SK-N-SH treated with all-trans-retinoic acid at 6 μM for 48 hours (cell line): Measurements from ENCODE around the gene BEGAIN.

ENCODE experiments used
- ATAC-seq: fragments of 200-7000 bp; cut with Tn5 transposase; 3 replicates; pipeline ENCODE4 v1.9.1; 2020; ENCODE audit warnings: mild to moderate bottlenecking, moderate library complexity
- ARNTL ChIP-seq: fragments of 450-650 bp; formaldehyde crosslinking; IDR thresholded peaks from 2 replicates; pipeline ENCODE4 v1.5.0; 2020; ENCODE audit warnings: low read depth, mild to moderate bottlenecking, moderate library complexity, borderline replicate concordance
- BACH2 ChIP-seq: fragments of 250-450 bp; sonication (Bioruptor Pico); IDR thresholded peaks from 2 replicates; pipeline ENCODE4 v1.9.0; 2021; ENCODE audit warnings: mild to moderate bottlenecking, borderline replicate concordance
- CSDC2 ChIP-seq: fragments of 250-450 bp; sonication (Bioruptor Pico); IDR thresholded peaks from 2 replicates; pipeline ENCODE4 v1.5.0; 2020; ENCODE audit warnings: mild to moderate bottlenecking, moderate library complexity
- ESRRG ChIP-seq: fragments of 250-450 bp; sonication (Bioruptor Pico); IDR thresholded peaks from 2 replicates; pipeline ENCODE4 v1.6.1; 2021; ENCODE audit warnings: mild to moderate bottlenecking
- GLIS3 ChIP-seq: fragments of 250-450 bp; sonication (Bioruptor Pico); IDR thresholded peaks from 2 replicates; pipeline ENCODE4 v1.5.0; 2020; ENCODE audit warnings: mild to moderate bottlenecking, moderate library complexity
- ISL1 ChIP-seq: fragments of 250-450 bp; sonication (Bioruptor Pico); IDR thresholded peaks from 2 replicates; pipeline ENCODE4 v2.1.2; 2022; ENCODE audit warnings: mild to moderate bottlenecking, moderate library complexity
- OSR1 ChIP-seq: fragments of 250-450 bp; sonication (Bioruptor Pico); IDR thresholded peaks from 2 replicates; pipeline ENCODE4 v1.8.0; 2022; ENCODE audit warnings: moderate library complexity, mild to moderate bottlenecking, inconsistent platforms
- PPARA ChIP-seq: fragments of 250-450 bp; sonication (Bioruptor Pico); IDR thresholded peaks from 2 replicates; pipeline ENCODE4 v1.5.0; 2020; ENCODE audit warnings: mild to moderate bottlenecking, borderline replicate concordance
- RARB ChIP-seq: fragments of 250-450 bp; sonication (Bioruptor Pico); IDR thresholded peaks from 2 replicates; pipeline ENCODE4 v1.8.0; 2021; ENCODE audit warnings: mild to moderate bottlenecking, moderate library complexity
- SNAI2 ChIP-seq: fragments of 250-450 bp; sonication (Bioruptor Pico); IDR thresholded peaks from 2 replicates; pipeline ENCODE4 v1.5.0; 2020; ENCODE audit warnings: mild to moderate bottlenecking, moderate library complexity
- TOX ChIP-seq: fragments of 250-450 bp; sonication (Bioruptor Pico); IDR thresholded peaks from 2 replicates; pipeline ENCODE4 v1.8.0; 2021; ENCODE audit warnings: mild to moderate bottlenecking, moderate library complexity, borderline replicate concordance
- ZFP30 ChIP-seq: fragments of 450-650 bp; formaldehyde crosslinking; IDR thresholded peaks from 2 replicates; pipeline ENCODE4 v1.5.0; 2022; ENCODE audit warnings: mild to moderate bottlenecking, moderate library complexity
- TF ChIP-seq, protein P1 (sequence below): fragments of 250-450 bp; sonication (Bioruptor Pico); IDR thresholded peaks from 2 replicates; pipeline ENCODE4 v1.8.0; 2020; ENCODE audit warnings: mild to moderate bottlenecking, moderate library complexity, borderline replicate concordance
- TF ChIP-seq, protein P2 (sequence below): fragments of 250-450 bp; sonication (Bioruptor Pico); IDR thresholded peaks from 2 replicates; pipeline ENCODE4 v1.8.0; 2021; ENCODE audit warnings: low read depth, mild to moderate bottlenecking, moderate library complexity, borderline replicate concordance
- TF ChIP-seq, protein P3 (sequence below): fragments of 250-450 bp; sonication (Bioruptor Pico); IDR thresholded peaks from 2 replicates; pipeline ENCODE4 v1.5.0; 2020; ENCODE audit warnings: mild to moderate bottlenecking, moderate library complexity
- TF ChIP-seq, protein P4 (sequence below): fragments of 250-450 bp; sonication (Bioruptor Pico); IDR thresholded peaks from 2 replicates; pipeline ENCODE4 v1.5.1; 2020; ENCODE audit warnings: low read depth, mild to moderate bottlenecking, moderate library complexity

The BEGAIN gene

DNA sequence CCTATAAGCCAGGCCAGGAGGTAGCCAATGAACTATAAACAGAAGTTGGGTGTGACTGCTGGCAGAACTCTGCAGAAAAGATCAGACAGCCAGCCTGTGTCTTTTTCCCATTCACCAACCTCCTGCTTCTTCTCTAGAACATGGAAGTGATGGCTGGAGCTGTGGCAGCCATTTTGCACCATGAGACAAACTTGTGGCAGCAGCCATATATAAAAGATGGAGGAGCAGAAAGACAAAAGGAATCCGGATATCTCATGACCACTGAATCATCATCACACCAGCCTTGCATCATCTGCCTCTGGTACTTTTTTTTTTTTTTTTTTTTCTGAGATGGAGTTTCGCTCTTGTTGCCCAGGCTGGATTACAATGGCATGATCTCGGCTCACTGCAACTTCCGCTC lies 8.7 kb downstream of the BEGAIN start:
- no peak for ATAC-seq
- TF ChIP-seq OSR1 (CRISPR knock-in tag) (no peak), GLIS3 (CRISPR knock-in tag) (no peak), SNAI2 (no peak), ESRRG (CRISPR knock-in tag) (no peak), ISL1 (CRISPR knock-in tag) (no peak)
- TF ChIP-seq, protein P1, sequence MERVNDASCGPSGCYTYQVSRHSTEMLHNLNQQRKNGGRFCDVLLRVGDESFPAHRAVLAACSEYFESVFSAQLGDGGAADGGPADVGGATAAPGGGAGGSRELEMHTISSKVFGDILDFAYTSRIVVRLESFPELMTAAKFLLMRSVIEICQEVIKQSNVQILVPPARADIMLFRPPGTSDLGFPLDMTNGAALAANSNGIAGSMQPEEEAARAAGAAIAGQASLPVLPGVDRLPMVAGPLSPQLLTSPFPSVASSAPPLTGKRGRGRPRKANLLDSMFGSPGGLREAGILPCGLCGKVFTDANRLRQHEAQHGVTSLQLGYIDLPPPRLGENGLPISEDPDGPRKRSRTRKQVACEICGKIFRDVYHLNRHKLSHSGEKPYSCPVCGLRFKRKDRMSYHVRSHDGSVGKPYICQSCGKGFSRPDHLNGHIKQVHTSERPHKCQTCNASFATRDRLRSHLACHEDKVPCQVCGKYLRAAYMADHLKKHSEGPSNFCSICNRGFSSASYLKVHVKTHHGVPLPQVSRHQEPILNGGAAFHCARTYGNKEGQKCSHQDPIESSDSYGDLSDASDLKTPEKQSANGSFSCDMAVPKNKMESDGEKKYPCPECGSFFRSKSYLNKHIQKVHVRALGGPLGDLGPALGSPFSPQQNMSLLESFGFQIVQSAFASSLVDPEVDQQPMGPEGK (CRISPR knock-in tag) = no peak
- TF ChIP-seq, protein P2, sequence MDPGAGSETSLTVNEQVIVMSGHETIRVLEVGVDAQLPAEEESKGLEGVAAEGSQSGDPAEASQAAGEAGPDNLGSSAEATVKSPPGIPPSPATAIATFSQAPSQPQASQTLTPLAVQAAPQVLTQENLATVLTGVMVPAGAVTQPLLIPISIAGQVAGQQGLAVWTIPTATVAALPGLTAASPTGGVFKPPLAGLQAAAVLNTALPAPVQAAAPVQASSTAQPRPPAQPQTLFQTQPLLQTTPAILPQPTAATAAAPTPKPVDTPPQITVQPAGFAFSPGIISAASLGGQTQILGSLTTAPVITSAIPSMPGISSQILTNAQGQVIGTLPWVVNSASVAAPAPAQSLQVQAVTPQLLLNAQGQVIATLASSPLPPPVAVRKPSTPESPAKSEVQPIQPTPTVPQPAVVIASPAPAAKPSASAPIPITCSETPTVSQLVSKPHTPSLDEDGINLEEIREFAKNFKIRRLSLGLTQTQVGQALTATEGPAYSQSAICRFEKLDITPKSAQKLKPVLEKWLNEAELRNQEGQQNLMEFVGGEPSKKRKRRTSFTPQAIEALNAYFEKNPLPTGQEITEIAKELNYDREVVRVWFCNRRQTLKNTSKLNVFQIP (CRISPR knock-in tag) = no peak

DNA sequence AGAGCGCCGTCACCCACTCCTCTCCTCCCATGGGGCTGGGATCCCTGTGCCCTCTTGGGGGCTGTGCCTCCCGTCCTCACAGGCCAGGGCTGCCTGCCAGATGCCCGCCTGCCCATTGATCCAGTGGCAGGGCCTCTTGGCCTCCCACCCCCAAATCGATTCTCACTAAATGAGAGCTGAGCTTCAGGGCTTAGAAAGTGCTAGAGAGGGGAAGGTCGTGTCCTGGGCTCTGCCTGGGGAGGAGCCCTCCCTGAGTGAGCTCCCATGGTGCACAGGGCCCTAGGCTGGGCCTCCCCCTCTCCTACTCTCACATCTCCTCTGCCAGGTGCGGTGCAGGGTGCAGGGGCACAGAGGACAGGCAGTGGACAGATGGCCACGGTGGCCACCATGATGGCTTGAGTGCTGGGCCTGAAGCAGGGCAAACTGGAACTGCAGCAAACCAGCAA lies 9.2 kb downstream of the BEGAIN start:
- TF ChIP-seq ARNTL (CRISPR knock-in tag) = no peak
- TF ChIP-seq, protein P3, sequence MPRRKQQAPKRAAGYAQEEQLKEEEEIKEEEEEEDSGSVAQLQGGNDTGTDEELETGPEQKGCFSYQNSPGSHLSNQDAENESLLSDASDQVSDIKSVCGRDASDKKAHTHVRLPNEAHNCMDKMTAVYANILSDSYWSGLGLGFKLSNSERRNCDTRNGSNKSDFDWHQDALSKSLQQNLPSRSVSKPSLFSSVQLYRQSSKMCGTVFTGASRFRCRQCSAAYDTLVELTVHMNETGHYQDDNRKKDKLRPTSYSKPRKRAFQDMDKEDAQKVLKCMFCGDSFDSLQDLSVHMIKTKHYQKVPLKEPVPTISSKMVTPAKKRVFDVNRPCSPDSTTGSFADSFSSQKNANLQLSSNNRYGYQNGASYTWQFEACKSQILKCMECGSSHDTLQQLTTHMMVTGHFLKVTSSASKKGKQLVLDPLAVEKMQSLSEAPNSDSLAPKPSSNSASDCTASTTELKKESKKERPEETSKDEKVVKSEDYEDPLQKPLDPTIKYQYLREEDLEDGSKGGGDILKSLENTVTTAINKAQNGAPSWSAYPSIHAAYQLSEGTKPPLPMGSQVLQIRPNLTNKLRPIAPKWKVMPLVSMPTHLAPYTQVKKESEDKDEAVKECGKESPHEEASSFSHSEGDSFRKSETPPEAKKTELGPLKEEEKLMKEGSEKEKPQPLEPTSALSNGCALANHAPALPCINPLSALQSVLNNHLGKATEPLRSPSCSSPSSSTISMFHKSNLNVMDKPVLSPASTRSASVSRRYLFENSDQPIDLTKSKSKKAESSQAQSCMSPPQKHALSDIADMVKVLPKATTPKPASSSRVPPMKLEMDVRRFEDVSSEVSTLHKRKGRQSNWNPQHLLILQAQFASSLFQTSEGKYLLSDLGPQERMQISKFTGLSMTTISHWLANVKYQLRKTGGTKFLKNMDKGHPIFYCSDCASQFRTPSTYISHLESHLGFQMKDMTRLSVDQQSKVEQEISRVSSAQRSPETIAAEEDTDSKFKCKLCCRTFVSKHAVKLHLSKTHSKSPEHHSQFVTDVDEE (CRISPR knock-in tag) = no peak
- no peak for TF ChIP-seq RARB (CRISPR knock-in tag)
- TF ChIP-seq, protein P4, sequence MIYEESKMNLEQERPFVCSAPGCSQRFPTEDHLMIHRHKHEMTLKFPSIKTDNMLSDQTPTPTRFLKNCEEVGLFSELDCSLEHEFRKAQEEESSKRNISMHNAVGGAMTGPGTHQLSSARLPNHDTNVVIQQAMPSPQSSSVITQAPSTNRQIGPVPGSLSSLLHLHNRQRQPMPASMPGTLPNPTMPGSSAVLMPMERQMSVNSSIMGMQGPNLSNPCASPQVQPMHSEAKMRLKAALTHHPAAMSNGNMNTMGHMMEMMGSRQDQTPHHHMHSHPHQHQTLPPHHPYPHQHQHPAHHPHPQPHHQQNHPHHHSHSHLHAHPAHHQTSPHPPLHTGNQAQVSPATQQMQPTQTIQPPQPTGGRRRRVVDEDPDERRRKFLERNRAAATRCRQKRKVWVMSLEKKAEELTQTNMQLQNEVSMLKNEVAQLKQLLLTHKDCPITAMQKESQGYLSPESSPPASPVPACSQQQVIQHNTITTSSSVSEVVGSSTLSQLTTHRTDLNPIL (CRISPR knock-in tag) = no peak
- TF ChIP-seq TOX (CRISPR knock-in tag) = no peak
- TF ChIP-seq, protein P2 (CRISPR knock-in tag) = no peak
- TF ChIP-seq ISL1 (CRISPR knock-in tag) = no peak
- no peak for TF ChIP-seq CSDC2 (CRISPR knock-in tag)
- TF ChIP-seq ZFP30 = no peak
- TF ChIP-seq PPARA (CRISPR knock-in tag) = no peak
- no peak for ATAC-seq

DNA sequence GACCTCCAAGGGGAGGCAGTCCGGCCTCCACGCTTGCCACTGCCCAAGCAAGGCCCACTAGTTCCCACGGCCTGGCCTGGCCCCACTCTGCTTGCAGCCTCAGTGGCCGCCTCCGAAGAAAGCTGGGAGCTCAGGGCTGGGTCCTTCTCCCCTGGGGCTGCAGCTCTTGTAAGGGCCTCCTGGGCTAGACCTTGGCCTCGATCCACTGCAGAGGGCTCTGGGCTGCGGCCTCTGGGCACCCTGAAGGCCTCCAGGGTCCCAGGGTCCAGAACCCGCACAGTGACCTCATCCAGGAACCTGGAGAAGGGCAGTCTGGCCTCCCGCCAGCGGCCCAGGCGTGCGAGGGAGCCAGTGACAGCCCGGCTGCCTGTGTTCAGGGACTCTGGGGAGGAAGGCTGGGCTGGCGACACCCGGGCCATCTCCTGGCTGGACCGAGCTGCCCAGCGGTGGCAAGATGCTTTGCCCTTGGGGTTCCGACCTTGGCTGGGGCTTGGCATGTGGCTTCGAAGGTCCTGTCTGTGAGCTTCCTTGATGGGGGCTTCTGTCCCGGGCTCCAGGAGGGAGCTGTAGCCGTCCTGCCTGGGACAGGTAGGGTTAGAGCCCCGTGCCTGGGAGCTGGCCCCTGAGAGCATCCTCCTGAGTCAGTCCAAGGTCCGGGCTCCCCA lies 9.8 kb downstream of the BEGAIN start:
- ATAC-seq = no peak; the same call in 2 of the 3 replicates
- TF ChIP-seq BACH2 (CRISPR knock-in tag) (no peak), TOX (CRISPR knock-in tag) (no peak), PPARA (CRISPR knock-in tag) (no peak), ARNTL (CRISPR knock-in tag) (no peak), RARB (CRISPR knock-in tag) (no peak), GLIS3 (CRISPR knock-in tag) (no peak), ESRRG (CRISPR knock-in tag) (no peak)
- TF ChIP-seq, protein P4 (CRISPR knock-in tag) = no peak
- TF ChIP-seq, protein P2 (CRISPR knock-in tag) = no peak
